GM21447 (cell line): ENCODE results near the gene SCRN3.
"Not testable (repeated sequence)": the region's sequence is repeated elsewhere in the genome, so short reads cannot be mapped to it uniquely, and the experiment has no call there.

Experiments
- ATAC-seq: cut with Tn5 transposase; IDR thresholded peaks from one replicate; pipeline ENCODE4 v1.9.1; 2021; ENCODE audit not compliant: unreplicated experiment

Gene SCRN3

DNA sequence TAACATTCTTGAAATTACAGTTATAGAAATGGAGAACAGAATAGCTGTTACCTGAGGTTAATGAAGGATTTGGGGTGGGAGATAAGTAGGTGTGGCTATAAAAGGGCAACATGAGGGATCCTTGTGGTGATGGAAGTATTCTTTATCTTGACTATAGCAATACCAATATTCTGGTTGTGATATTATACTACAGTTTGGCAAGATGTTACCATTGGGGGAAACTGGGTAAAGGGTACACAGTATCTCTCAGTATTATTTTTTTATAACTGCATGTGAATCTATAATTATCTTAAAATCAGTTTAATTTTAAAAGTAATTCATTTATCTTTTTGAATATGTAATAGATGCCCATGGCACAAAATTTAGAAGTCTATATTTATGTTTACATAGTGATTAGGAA lies 8.1 kb downstream of the SCRN3 start:
- no peak for ATAC-seq

DNA sequence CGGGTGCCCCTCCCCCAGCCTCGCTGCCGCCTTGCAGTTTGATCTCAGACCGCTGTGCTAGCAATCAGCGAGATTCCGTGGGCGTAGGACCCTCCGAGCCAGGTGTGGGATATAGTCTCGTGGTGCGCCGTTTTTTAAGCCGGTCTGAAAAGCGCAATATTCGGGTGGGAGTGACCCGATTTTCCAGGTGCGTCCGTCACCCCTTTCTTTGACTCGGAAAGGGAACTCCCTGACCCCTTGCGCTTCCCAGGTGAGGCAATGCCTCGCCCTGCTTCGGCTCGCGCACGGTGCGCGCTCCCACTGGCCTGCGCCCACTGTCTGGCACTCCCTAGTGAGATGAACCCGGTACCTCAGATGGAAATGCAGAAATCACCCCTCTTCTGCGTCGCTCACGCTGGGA lies 14.5 kb downstream of the SCRN3 start:
- ATAC-seq: not testable (repeated sequence)

DNA sequence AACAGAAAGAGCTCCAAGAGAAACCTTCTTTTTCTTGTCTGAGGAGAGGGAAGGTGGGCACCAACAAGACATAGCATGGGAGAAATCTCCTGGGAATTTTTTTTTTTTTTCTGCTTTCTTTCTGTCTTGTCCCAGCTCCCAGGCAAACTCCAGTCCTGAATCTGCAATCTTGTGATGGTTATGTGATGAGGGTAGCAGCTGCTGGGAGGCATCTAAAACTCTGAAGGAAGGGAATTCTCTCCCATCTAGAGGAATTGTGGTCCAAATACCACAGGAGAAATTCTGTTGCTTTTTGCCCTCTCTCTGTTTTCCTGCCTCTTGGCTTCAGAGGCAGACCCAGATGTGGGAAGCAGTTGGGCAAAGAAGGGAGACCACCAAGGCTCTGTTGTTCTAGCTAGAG lies 16.7 kb downstream of the SCRN3 start:
- no peak for ATAC-seq

DNA sequence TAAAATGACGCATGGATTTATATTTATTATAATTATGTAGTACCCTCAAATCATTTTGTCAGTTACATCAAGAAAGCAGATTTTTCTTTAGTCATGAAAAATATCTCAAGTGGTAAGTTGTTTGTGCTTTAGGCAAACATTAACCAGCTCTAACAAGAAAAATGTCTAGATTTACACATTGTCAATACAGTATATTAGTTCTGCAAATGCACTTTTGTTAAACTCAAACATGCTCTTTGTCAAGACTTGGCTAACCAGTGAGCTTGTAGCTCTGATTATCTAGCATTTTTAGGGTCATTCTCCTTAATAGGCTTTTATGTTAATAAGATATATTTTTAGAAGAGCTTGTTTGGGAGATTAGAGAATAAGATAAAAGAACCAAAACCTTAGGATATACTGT lies 32.7 kb downstream of the SCRN3 start:
- no peak for ATAC-seq

DNA sequence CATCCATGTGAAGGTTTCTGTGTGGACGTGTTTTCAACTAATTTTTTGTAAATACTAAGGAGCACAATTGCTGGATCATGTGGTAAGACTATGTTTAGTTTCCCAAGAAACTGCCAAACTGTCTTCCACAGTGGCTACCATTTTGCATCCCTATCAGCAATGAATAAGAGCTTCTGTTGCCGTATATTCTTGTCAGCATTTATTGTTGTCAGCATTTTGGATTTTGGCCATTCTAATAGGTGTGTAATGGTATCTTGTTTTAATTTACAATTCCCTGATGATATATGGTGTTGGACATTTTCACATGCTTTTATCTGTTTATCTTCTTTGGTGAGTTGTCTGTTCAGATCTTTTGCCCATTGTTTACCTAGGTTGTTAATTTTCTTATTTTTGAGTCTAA lies 34.5 kb downstream of the SCRN3 start:
- ATAC-seq: no peak

DNA sequence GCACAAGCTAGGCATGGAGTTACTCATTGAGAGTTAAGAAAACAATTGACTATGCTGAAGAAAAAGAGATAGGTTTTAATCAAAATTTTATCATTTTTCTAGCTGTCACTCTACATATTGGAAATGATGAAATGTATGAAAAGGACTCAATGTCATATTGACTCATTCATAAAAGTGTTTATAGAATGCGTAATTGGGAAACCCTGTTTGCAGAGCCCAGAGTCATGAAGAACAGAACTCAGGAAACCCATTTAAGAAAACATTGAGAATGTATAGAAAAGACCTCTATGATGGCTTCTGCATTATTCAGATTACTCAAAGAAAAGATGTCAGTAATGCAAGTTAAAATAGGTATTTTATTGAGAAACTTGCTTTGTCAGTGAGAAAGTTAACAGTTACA lies 36.4 kb downstream of the SCRN3 start:
- ATAC-seq: no peak

DNA sequence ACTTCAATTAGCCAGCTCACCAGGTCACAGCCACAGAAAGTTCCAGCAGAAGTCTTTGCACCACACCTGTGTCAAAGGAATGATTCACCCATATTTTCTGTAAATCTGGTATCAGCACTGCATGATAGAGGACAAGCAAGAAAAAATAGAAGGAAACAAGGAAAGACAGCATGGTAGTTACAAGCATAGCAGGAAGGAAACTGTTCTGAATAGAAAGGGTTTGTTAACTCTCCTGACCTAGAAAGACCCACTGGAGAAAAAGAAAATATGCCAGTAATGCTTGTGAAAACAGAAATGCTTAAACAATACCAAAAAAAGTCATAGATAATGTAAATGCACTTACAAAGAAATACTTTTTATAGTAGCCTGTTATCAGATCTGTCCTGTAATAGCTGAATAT lies 40.8 kb downstream of the SCRN3 start:
- no peak for ATAC-seq

DNA sequence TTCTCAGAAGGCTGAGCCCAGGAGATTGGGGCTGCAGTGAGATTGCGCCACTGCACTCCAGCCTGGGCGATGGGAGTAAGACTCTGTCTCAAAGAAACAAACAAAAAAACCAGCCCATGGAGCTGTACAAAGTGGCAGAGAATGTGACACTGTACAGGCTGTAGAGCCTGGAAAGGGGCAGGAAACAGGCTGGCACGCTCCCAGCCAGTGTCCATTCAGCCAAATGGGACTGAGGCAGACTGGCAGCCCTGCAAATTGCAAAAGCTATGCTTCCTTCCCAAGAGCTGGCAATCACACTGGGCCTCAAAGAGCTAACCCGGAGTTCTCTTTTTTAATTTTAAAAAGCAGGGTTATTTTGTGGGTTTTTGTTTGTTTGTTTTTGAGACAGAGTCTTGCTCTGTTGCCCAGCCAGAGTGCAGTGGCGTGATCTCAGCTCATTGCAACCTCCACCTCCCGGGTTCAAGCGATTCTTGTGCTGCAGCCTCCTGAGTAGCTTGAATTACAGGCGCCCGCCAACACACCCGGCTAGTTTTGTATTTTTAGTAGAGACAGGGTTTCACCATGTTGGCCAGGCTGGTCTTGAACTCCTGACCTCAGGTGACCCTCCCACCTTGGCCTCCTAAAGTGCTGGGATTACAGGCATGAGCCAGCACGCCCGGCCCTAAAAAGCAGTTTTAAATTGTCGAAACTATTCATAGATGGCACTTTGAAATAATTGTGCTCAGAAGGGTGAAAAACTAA lies 42.8 kb downstream of the SCRN3 start:
- no peak for ATAC-seq

DNA sequence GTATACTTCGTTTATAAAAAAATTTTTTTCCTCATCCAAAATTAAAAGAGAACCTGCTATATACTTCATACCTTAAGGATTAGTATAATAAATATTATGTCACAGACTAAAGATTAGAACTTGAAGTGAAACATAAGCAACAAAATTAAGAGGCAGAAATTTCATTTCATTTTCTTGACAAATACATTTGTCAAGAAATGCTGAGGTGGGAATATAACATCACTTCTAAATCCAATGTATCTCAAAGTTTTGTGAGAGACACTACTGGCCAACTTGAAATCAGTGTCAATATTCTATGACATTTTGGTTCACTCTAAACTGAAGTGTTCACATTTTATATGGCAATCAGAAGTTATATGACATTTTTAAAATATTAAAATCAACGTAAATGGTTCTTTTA lies 43.8 kb downstream of the SCRN3 start:
- no peak for ATAC-seq

DNA sequence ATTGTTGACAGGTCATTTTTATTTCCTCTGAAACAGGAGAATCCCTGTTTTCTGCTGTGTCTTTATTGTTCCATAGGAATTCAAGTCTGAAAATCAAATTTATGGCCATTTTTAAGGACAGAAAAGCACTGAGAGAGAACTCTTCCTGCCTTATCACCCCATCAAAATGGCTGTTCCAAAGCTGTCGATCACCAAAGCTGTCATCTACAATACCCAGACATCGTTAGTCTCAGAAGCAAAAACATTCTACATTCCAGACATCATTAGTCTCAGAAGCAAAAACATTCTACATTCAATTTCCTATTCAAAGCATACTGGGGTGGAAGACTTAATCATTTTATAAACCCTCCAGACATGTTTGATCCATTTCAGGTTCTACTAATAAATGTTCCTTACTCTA lies 44.4 kb downstream of the SCRN3 start:
- ATAC-seq: no peak

DNA sequence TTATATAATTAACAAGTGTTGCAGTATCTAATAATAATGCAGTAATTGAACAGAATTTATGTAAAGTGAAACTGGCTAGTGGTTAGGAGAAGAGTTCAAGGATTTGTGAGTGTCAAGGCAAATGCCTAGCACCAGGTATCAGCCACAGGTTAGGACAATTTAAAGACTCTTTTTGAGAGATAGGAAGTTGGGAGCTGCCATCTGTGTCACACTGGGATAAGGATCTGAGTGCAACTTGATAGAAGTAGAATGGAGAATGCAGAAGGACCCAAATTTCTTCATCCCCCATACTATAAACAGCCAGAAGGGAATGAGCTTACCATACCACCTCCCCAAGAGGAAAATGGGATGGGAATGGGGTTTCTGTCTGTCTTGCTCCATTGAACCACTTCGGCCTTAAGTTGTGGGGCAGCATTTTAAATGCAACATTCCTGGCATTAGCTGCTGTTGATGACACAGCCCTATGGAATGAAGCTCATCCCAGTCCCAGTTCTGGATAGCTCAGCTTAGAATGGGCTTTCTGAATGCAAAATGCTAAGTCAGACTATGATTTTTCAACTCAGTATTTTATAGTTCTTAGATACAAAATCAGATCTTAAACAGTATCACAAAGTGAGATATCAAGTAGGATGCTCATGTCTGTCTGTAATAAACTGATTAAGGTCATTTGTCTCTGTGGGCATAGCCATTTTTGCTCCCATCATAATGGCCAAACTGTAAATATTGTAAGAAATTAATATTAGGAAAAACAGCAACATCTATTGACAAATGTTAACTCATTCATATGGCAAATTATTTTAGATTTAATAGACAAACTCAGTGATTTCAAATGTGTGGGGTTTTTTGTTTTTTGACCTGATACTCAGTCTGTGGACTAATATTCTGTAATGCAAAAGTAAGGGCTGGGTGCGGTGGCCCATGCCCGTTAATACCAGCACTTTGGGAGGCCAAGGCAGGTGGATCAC lies 47.3 kb downstream of the SCRN3 start:
- no peak for ATAC-seq

DNA sequence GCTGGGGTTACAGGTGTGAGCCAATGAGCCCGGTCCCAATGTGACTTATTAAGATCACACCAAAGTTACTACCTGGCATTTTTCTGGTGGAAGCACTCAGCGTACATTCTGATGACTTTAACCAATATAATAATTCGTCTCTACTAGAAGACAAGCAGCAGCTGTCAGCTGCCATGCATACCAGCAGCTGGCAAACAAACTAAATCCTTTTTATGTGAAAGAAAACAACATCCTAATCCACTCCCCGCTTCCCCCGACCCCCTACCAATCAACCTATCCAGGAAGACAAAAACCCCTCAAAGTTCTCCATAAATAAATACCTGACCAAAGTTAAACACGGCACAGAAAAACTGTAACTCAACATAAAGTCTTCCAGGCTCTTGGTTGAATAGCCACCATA lies 49.2 kb downstream of the SCRN3 start:
- no peak for ATAC-seq

DNA sequence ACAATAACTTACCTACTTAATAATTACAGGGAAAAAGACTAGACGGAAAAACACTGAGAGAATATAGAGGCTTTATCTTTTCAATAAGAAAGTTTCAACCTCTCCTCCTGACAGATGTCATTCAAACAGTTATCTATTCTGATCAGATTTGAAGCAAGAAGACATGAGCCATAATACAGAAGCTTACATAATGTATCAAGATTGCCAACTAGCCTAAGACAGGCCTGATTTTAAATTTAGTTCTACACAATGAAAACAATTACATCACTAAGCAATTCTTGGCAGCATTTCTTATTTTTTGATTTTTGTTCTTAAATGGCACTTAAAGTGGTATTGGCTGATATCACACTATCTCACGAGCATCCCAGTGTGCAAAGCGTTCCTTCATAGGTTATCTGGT lies 49.7 kb downstream of the SCRN3 start:
- no peak for ATAC-seq

DNA sequence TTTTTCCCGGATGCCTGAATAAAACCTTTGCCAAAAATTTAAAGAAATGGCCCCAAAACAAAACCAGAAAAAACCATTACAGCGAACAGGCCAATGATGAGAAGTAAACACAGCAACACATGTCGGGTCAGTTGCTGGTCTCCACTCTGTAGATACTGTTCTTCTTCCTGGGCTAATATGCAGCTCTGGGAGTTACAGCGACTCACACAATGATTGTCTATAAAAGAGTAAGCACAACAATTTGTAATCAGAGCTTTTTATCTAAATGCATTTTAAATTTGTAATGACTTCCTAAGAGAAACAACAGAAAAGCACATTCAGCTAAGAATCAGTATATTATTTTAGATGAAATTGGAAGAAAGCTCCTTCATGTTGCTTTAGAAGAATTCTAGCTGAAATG lies 51.0 kb downstream of the SCRN3 start:
- ATAC-seq: no peak

DNA sequence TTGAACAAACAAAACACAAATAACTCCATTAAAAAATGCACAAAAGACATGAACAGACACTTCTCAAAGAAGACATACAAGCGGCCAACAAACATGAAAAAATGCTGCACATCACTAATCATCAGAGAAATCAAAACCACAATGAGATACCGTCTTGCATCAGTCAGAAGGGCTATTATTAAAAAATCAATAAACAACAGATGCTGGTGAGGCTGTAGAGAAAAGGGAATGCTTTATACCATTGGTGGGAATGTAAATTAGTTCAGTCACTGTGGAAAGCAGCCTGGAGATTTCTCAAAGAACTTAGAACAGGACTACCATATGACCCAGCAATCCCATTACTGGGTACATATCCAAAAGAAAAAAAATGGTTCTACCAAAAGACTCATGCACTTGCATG lies 53.5 kb downstream of the SCRN3 start:
- ATAC-seq: no peak

DNA sequence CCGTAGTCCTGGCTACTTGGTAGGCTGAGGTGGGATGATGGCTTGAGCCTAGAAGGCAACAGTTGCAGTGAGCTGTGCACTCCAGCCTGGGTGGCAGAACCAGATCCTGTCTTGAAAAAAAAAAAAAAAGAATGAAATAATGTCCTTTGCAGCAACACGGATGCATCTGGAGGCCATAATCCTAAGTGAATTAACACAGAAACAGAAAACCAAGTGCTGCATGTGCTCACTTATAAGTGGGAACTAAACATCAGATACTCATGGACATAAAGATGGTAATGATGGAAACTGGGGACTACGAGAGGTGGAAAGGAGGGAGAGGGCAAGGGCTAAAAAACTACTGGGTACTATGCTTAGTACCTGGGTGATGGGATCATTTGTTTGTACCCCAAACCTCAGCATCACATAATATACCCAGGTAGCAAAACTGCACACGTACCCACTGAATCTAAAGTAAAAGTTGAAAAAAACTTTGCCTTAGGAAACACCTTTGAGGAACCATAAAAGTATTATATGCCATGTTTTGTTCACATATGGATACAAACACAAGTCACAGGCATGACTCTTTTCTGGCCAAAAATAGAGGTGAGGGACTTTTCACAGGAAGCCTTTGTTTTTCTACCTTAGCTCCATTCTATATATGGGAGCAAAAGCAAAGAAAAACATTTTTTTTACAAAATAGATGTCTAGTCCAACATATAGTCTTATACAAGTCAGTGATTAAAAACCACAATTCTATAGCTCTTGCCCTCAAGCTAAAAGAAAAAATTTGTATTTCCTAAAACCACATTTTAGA lies 54.7 kb downstream of the SCRN3 start:
- no peak for ATAC-seq

DNA sequence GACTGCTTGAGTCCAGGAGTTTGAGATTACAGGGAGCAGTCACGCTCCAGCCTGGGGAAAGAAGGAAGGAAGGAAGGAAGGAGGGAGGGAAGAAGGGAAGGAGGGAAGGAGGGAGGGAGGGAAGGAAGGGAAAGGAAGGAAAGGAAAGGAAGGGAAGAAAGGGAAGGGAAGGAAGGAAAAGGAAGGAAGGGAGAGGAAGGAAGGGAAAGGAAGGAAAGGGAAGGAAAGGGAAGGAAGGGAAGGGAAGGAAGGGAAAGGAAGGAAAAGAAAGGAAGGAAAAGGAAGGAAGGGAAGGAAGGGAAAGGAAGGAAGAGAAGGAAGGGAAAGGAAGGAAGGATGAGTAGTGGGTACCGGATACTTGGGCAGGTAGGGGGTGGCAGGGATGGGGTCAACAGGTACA lies 59.0 kb downstream of the SCRN3 start:
- ATAC-seq: no peak

DNA sequence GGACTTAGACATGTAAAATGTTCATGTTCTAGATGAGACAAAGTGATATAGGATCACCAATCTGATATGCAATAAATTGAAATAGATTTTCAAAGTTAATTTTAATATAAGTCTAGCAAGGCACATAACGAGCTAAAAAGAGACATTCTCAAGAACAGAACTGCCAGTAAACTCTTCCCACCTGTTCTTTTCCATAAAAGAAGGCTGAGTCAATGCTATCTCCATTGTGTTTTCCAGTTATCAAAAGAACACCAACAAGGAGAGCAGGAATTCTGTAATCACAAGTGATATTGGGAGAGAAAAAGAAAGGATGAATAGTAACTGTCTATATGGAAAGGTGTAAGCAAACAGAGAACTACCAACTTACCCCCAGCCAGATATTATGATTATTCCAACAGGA lies 65.7 kb downstream of the SCRN3 start:
- ATAC-seq: no peak

DNA sequence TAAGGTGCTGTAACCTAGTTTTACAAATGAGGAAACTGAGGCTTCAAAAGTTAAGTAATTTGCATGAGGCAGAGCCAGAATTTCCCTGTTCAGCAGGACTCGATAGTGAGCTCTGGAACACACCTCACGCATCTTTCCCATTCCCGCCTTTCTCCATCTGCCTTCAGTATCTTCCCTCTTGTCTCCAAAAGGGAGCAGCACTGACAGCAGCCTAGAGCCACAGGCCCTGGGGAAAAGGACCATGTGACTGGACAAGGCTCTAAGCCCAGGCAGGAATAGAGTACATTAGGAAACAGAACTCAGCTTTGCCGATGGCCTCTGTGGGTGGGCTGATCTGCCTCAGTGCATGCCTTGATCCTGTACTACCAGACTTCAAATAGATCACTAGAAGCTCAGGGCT lies 69.8 kb downstream of the SCRN3 start:
- no peak for ATAC-seq

DNA sequence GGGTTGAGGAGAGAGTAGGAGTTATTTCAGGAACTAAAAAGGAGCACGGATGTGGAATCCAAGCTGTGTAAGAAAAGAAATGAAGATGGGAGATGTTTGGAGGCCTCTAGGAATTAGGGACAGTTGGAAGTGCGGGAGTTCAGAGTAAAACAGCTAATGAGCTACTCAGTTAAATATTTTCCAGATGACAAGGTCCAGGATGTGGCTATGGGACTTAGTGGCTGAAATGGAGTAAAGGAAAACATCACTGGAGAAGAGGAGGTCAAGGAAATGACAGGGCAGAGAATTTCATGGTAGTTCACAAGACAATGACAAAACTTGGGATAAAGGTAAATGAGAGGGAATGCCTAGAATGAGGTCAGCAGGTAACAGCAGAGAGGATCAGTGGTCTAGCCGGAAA lies 78.3 kb downstream of the SCRN3 start:
- no peak for ATAC-seq

DNA sequence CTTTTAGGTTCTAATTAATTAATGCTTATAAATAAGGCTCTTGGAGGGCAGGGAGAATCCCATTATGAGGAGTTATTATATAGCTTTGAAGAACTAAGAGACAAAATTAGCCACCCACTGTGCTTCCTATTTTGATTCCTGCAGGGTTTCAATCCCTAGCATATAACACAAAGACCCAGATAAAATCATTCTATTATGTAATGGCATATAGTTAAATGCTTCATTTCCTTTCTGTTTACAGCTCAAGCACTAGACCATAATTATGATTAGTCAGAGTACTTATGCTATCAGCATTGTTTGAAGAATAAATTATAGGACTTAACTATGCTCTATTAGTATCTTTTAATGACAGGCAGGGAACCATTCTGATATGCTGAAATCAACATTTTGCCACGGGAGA lies 82.2 kb downstream of the SCRN3 start:
- no peak for ATAC-seq
